NCI-H2196 treated with DMSO at 0.1 percent for 48 hours (cell line): ENCODE data around the gene APH1A.
"Not testable (repeated sequence)": the region's sequence is repeated elsewhere in the genome, so short reads cannot be mapped to it uniquely, and the experiment has no call there.

Source experiments
- DNase-seq: peaks from one replicate; lab custom pipeline; 2025; ENCODE audit not compliant: unreplicated experiment; lab: John Stamatoyannopoulos, UW

APH1A gene

DNA sequence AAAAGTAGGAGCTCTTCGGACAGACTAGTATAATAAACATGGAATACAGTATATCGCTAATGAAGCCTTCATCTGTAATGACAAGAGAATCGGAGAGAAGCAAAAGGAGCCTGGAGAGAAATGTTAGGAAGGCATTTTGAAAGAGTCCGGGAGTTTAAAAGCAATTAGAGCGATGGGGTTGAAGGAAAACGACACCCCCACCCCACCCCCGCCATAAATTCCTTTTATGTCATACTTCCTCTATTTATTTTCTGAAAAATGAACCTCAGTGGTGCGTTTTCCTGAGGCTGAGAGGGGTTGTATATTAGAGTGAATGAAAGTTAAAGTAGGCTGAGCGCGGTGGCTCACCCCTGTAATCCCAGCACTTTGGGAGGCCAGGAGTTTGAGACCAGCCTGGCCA is 635 bp upstream of the APH1A start:
- no peak for DNase-seq

DNA sequence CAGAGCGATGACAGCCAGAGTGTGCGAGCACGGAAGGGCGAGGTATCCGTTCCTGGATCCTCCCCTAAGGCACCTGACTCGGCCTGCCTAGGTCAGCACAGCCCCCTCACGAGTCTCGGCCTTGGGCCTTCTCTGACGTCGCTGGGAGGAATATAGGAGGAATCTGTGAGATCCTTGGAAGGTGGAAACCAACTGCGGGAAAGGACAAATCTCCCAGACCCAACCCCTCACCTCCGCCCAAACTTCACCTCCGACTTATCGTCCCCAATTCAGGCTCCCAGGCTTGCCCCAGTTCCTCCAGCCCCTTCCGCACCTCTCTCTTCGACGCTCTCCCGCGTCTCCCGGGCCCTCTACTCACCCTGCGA is 494 bp downstream of the APH1A start:
- no peak for DNase-seq

DNA sequence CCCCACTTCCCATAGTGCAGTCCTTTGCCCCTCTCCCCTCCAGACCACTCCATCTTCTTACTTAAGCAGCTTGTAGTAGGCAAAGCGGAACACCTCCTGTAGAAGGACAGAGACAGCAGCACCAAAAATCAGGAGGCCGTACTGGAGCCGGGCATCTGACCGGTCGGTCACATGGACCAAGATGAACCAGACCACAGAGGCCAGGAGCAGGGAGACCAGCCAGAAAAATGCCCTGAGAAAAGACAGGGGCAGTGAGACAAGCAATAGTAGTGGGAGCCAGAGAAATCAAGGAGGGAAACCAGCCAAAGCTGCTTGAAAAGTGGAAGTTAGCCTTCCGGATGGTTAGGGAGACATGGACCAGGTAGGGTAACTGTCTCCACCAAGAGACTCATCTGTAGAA is 920 bp downstream of the APH1A start:
- no peak for DNase-seq

DNA sequence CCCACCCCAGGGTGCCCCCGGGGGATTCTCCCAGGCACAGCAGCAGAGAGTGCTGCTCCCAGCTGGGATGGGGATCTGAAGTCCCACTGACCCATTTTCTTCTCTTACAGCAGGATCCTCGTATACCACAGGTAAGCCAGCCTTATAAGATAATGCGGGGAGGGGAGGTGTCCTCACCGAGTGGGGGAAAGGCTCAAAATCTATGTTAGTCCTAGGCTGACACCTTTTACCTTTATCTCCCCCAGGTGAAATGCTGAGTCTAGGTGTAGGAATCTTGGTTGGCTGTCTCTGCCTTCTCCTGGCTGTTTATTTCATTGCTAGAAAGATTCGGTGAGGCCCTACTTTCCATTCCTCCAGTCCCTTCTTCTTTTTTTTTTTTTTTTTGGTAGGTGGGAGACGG is 5.3 kb downstream of the APH1A start:
- DNase-seq: no peak

DNA sequence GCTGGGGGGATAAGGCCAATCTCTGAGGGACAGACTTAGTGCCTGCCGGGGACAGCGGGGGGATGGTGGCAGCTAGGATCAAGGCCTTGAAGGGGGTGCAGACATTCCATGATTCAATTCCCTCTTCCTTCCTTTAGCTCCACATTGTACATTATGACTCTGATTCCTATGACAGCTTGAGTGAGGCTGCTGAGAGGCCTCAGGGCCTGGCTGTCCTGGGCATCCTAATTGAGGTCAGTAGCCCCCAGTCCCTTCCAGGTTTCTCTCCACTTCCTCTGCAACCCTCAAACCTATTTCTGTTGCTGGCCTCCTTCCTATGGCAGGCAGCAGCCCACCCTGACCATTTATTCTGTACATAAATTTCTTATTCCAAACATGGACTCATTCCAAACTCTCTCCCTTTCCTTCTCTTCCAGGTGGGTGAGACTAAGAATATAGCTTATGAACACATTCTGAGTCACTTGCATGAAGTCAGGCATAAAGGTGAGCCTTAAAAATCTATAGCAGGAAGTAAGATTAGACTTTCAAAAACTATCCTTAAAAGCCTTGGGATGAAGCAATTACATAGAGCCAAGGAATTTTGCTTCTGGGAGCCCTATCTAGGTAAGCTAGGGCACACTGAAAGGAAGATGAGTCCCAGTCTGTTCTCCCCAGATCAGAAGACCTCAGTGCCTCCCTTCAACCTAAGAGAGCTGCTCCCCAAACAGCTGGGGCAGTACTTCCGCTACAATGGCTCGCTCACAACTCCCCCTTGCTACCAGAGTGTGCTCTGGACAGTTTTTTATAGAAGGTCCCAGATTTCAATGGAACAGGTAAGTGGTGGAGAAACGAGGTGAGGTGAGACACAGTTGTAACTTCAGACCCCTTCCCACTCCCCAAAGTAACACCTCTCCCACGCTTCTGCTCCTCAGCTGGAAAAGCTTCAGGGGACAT is 6.2 kb downstream of the APH1A start:
- DNase-seq: no peak

DNA sequence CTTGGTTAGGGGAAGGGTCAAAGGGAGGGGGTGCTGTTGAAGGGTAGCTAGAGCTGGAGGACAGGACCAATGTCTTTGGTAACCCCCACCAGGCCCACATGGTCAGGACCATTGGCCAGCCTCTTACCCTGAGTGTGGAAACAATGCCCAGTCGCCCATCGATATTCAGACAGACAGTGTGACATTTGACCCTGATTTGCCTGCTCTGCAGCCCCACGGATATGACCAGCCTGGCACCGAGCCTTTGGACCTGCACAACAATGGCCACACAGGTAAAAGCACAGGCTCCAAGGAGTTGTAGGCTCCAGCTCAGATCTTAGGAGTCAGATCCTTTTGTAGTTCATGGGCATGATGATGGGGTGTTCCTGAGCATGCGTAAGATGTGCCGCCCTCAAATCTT is 7.4 kb downstream of the APH1A start:
- DNase-seq: no peak

DNA sequence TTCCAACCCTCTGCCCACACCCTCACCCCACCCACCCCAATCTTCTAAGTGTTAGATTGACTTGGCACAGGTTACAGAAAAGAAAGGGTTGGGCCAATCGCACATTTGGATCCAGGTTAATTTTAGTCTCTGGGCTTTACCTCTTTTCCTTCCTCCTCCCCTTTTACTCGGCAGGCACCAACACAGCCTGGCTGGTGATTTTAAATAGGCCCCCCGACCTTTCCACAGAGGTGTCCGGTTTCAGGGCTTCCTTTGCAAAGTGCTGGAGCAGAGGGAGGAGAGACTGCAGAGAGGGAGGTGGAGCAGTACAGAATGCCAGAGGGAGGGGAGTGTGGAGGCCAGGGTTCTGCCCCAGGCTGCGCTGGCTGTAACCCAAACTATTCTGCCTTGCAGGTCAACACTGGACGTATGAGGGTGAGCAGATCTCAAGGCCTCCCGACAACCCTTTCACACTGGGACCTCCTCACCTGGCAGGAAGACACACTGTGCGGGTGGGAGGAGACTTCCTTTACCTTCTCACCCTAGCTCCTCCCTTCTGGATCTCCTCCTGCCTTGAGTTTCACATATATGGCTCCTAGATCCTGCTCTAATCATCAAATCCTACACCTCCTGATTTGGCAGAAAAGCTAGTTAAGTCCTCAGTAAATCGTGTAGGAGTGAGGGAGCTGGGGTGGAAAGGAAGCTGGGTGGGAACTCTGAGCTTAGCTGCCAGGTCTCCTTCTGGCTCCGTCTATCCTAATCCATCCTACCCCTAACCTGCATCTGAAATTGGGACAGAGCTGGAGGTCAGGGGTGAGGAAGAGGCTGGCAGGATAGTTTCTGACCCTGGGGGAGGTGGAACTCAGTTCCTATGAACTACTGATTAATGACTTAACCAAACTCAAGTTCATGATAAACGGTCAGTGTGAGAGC is 8.8 kb downstream of the APH1A start:
- peak; percentile 89 for DNase-seq

DNA sequence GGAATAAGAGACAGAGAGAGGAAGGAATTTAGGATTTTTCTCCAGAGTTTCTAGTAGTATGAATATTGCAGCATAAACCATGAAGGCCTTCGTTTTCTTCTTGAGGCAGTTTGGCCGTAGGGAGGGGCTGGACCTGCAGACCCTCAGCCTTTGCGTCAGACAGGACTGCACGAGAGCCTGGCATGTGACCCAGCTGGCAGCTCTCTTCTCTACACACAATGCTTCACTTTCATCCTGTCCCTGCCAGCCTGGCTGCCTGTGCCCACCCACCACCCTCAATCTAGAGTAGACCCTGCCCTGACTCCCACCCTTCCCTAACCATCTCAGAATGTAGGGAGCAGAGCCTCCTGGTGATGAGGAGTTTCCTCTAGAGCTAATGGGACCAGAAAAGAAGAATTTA is 9.6 kb downstream of the APH1A start:
- no peak for DNase-seq

DNA sequence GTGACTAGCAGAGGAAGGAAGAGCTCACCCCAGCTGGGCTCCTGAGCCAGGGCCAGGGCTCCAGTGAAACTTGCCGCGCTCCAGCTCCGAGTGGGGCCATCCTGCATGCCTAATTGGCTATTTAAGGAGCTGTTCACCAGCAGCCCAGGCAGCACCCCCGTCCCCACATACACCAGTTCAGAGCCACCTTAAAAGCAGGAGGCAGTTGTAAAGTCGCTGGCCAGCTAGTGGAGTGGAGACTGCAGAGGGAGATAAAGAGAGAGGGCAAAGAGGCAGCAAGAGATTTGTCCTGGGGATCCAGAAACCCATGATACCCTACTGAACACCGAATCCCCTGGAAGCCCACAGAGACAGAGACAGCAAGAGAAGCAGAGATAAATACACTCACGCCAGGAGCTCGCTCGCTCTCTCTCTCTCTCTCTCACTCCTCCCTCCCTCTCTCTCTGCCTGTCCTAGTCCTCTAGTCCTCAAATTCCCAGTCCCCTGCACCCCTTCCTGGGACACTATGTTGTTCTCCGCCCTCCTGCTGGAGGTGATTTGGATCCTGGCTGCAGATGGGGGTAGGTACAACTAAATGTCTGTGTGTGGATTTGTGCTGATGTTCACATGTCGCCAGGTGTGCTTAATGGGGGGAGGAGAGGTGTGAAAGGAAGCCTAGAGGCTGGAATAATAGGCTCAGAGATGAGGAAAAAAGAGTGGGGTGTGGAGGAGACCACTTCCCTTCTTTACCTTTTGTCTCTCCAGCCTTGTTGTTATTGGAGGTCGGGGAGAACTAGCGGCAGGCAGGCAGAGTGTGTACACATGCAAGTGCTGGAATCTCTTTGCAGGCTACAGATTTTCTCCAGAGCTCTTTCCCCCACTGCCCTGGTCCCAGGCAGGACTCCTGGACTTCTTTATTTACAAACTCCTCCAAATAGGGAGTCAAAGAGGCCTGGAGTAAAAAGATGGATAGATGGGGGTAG is 10.9 kb downstream of the APH1A start, which contains the start of gene CA14:
Gene CA14, plus strand, starts transcription at position 151 of the 962 bp plus-strand sequence. Its CDS starts 355 bp downstream, at position 506.
- no peak for DNase-seq

DNA sequence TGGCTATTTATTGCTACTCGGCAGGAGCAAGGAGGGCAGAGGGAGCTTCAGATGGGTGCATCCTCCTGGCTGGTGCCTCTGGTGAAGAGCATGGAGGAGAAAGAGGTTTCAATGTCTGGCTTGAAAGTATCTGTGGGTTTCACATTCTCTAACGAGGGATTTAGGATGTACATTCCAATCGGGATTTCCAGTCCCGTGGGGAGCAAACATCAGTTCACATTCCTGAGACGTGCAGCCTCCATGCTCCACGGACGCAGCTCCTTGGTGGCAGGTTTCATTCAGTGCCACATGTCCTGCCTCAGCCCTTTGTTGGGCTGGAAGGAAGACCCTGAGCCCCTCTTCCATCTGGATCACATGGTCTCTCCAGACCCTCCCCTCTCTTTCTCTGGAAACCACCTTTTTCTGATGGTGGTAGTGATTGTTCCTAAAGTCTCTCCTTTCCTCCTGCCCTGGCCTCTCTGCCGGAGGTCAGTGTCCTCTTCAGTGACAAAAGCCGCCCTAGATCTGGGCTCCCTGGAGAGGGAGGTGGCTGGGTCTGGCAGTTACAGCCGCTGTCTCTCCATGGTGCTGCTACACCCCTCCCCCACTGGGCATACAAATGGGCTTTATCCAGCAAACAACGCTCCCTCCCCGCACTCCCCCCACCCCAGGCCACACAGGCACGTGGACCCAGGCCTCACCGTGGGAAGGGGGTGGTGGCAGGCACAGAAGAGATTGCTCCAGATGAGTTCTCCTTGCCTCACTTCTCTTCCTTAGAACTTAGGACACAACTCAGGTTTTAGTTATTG is 12.1 kb downstream of the APH1A start:
- DNase-seq: no peak

DNA sequence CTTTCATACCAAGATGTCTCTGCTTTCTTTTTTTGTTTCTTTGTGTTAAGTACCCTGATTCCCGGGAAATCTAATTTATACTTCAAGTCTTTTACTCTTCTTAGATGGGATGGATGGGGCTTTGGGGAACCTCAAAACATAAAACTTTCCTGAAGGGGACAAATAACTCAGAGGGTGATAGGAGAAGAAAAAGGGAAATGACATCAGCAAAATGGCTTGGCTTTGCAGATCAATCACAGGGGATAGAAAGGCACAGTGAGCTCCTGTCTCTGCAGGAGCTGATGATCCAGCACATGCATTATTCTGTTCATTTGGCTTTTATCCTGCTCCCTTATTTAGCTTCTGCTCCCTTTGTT is 12.6 kb downstream of the APH1A start:
- no peak for DNase-seq

DNA sequence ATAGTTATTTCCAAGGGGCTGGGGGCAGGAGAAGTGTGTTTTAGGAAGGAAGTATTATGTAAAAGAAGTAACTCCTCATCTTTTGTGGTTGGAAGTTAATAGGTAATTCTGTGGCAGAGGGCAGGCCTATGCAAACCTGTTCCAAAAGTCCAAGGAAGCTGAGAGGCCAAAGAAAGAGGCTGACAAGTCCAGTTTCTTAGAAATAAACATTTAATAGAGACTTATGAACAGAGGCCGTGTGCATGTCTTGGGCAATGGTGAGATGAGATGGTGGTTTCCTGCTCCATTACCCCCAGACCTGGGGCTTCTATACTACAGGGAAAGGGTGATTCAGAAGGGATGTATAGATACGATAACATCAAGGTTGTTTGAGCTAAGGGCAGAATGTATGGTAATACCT is 18.9 kb downstream of the APH1A start:
- no peak for DNase-seq

DNA sequence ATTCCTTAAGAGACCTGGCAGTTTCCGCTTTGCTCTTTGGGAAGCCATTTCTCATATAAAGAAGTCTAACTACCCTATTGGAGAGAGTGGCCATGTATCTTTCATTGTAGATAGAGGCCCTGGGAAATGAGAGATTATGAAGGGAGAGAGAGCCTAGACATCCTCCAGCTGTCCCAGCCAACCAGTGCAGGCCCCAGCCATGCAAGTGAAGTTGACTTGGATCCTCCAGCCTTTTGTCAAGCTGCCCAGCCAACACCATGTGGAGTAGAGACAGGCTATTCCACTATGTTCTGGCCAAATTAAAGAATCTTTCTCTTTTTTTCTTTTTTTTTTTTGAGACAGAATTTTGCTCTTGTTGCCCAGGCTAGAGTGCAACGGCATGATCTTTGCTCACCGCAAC is 25.8 kb downstream of the APH1A start:
- no peak for DNase-seq

DNA sequence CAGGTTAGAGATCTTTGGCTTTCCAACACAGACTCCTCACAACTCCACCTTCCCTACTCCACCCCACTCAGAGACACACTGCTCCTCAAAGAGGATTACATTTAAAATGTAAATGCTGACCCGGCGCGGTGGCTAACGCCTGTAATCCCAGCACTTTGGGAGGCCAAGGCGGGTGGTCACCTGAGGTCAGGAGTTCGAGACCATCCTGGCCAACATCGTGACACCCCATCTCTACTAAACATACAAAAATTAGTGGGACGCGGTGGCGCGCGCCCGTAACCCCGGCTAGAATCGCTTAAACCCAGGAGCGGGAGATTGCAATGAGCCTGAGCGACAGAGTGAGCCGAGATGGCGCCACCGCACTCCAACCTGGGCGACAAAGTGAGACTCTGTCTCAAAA is 31.1 kb downstream of the APH1A start:
- DNase-seq: no peak

DNA sequence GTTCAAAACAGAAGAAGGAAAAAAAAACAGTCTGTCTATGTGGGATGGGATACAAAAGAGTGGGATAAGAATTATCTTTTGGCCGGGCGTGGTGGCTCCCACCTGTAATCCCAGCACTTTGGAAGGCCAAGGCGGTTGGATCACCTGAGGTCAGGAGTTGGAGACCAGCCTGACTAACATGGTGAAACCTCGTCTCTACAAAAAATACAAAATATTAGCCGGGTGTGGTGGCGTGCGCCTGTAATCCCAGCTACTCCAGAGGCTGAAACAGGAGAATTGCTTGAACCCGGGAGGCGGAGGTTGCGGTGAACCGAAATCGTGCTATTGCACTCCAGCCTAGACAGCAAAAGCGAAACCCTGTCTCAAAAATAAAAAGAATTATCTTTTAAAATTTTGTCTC is 31.6 kb downstream of the APH1A start:
- not testable (repeated sequence) for DNase-seq

DNA sequence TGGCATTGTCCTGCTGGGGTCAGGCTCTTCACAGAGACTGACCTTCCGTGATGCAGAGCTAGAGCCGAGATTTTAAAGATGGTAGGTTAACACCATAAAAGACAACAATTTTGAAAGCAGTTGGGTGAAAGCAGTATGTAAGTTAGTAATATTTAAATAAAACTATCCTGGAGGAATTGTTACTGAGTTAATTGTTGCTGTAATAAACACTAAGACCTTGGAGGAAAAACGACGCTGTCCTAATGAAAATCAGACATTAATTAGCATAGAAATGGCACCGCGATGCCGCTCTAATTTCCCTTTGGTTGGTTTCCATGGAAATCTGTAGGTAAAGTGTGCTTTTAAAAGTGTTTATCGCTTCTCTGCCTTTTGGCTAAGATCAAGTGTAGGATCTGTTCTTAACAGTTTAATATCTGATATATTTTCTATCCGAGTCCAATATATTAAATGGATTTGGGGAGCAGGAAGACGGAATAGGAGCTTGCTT is 32.2 kb downstream of the APH1A start:
- no peak for DNase-seq

DNA sequence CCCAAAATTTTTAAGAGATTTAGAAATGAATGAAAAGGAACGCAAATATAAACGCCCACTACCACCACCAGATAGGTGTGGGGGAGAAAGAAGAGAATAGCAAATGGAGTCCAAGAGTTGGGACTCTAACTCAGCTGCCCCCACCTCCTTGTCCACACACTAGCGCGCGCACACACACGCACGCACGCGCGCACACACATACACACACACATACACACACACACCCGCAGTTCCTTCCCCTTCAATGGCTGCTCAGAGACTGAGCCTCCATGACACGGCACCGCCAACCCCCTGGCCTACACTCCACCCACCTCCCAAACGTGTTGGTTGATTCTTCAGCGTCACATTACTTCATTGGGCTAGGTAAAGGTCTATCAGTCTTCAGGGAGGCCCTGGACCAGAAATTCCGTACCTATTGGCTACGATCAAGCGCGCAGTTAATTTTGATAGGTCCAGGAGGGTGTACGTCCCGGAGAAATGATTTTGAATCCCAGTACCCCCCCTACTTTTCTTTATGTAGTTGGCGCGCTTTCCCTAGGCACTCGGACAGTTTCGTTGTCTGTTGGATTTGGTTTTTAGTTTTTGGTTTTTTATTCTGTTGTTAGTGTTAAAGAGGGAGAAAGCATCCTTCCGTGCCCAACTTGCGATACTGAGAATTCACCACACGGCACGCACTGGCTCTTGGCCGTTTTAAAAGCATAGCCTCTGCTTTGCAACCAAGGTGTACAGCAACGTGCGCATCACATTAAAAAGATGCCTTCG is 32.8 kb downstream of the APH1A start, which contains the start of gene ANP32E:
Gene ANP32E, minus strand, starts transcription at position 261 of the 762 bp plus-strand sequence. CDS start 326 bp downstream, outside the sequence.
- DNase-seq: peak; percentile 99

DNA sequence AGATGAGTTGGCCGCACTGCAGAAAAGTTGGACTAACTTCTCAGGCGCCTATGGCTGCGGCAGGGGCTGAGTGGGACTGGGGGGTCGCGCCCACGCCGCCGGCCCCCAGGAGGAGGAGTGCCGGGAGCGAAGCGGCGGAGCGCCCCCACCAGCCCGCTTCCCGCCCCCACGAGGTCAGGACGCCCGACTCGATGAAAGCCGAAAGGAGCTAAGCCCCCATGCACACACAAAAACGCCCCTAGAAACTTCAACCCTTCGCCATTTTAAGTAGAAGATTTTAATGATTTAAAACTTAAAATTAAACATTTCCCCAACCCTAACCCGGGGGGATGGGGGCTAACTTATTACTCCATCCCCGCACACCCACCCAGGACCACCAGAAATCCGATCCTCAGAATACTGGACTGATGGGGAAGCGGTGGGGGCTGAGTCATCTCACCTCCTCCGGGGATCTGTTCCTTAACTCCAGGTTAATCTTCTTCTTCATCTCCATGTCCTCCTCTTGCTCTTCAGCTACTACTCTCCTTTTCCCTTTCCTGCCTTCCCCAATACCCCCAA is 33.4 kb downstream of the APH1A start:
- DNase-seq: no peak
